MM.1S (cell line): Measurements from ENCODE around the gene ROR2.
"Not testable (repeated sequence)": the region's sequence is repeated elsewhere in the genome, so short reads cannot be mapped to it uniquely, and the experiment has no call there.

Experiments used
- DNase-seq: peaks from one replicate; pipeline ENCODE4 v3.0.0-alpha.2; 2015
- H2AFZ ChIP-seq: fragments of 300-600 bp; sonication (generic); 2 replicates; pipeline ENCODE4 v1.6.0; 2016; ENCODE audit warnings: antibody characterized with exemption, low read length
- H3F3A ChIP-seq: fragments of 300-600 bp; sonication (generic); 2 replicates; pipeline ENCODE4 v1.6.1; 2016; ENCODE audit warnings: mild to moderate bottlenecking, antibody characterized with exemption, low read length, moderate library complexity, mixed read lengths; ENCODE audit not compliant: insufficient read depth
- H3K27ac ChIP-seq: fragments of 300-600 bp; sonication (generic); 2 replicates; pipeline ENCODE4 v1.5.1; 2016; ENCODE audit warnings: mild to moderate bottlenecking, low read length
- H3K27me3 ChIP-seq: fragments of 300-600 bp; sonication (generic); replicated peaks from 2 replicates; pipeline ENCODE4 v1.6.0; 2016; ENCODE audit warnings: low read length; ENCODE audit not compliant: insufficient read depth
- H3K36me3 ChIP-seq: fragments of 300-600 bp; sonication (generic); replicated peaks from 2 replicates; pipeline ENCODE4 v1.6.1; 2016; ENCODE audit warnings: mild to moderate bottlenecking, low read length, mixed read lengths; ENCODE audit not compliant: insufficient read depth
- H3K4me1 ChIP-seq: fragments of 300-600 bp; sonication (generic); 2 replicates; pipeline ENCODE4 v1.6.1; 2016; ENCODE audit warnings: low read length, mixed read lengths
- H3K4me2 ChIP-seq: fragments of 300-600 bp; sonication (generic); 2 replicates; pipeline ENCODE4 v1.6.0; 2016; ENCODE audit warnings: low read depth, low read length
- H3K4me3 ChIP-seq: fragments of 300-600 bp; sonication (generic); 2 replicates; pipeline ENCODE4 v1.5.1; 2016; ENCODE audit warnings: low read length, mixed read lengths
- H3K79me2 ChIP-seq: fragments of 300-600 bp; sonication (generic); 2 replicates; pipeline ENCODE4 v1.6.1; 2016; ENCODE audit warnings: mixed run types, low read length, mixed read lengths
- H3K9ac ChIP-seq: fragments of 300-600 bp; sonication (generic); 2 replicates; pipeline ENCODE4 v1.6.1; 2016; ENCODE audit warnings: low read length, mixed read lengths
- H3K9me2 ChIP-seq: fragments of 300-600 bp; sonication (generic); replicated peaks from 2 replicates; pipeline ENCODE4 v1.6.1; 2016; ENCODE audit warnings: mild to moderate bottlenecking, low read length, mixed read lengths; ENCODE audit not compliant: insufficient read depth
- H3K9me3 ChIP-seq: fragments of 300-600 bp; sonication (generic); replicated peaks from 2 replicates; pipeline ENCODE4 v1.6.1; 2016; ENCODE audit warnings: mild to moderate bottlenecking, low read length, mixed read lengths; ENCODE audit not compliant: insufficient read depth
- H4K20me1 ChIP-seq: fragments of 300-600 bp; sonication (generic); 2 replicates; pipeline ENCODE4 v1.6.1; 2016; ENCODE audit warnings: mild to moderate bottlenecking, low read length, moderate library complexity, mixed read lengths; ENCODE audit not compliant: insufficient read depth
- EZH2 ChIP-seq: fragments of 300-600 bp; sonication (generic); optimal IDR thresholded peaks from 2 replicates; pipeline ENCODE3; 2017; ENCODE audit warnings: low read depth, mild to moderate bottlenecking, antibody characterized with exemption, low read length, mixed read lengths
- EZH2phosphoT487 ChIP-seq: fragments of 300-600 bp; sonication (generic); IDR thresholded peaks from 2 replicates; pipeline ENCODE4 v1.6.1; 2018; ENCODE audit warnings: antibody characterized with exemption, low read length
- TF ChIP-seq, protein P1 (sequence below): fragments of 300-600 bp; sonication (generic); IDR thresholded peaks from 2 replicates; pipeline ENCODE4 v1.5.1; 2016; ENCODE audit warnings: antibody characterized with exemption, low read length, mixed read lengths

The ROR2 gene

DNA sequence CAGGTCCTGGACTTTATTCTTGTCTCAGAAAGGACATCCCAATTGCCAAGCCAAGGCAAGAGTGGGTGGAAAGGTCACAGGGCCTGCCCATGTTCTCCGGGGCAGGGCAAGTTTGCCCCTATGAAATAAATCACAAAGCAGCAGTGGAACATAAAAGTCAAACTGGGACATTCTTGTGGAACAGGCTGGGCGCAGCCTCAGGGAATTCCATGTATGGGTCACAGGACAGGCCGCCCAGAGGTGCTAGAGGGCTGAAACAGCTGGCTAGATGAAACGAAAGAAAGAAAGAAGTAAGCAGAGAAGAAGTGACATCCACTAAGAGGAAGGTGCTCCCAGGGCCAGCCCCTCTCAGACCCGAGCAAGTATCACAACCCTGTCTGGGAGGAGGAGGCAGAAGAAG lies 307.3 kb downstream of the ROR2 start:
- Histone ChIP-seq H3K4me2 (no peak overlapping the region), H3K9me2 (no peaks in the 10 kb centered on the region), H3K4me1 (peaks cover 13% of the 10 kb centered on the region; the same call in 1 of the 2 replicates), H3K79me2 (no peaks in the 10 kb centered on the region), H3K27me3 (no peaks in the 10 kb centered on the region), H3K27ac (no peak overlapping the region), H3K9ac (no peak overlapping the region), H3K4me3 (no peak overlapping the region), H4K20me1 (no peaks in the 10 kb centered on the region), H3F3A (no peaks in the 10 kb centered on the region), H3K36me3 (no peaks in the 10 kb centered on the region), H2AFZ (no peak overlapping the region), H3K9me3 (no peaks in the 10 kb centered on the region)
- no peak for TF ChIP-seq EZH2
- TF ChIP-seq EZH2phosphoT487 = no peak
- TF ChIP-seq, protein P1, sequence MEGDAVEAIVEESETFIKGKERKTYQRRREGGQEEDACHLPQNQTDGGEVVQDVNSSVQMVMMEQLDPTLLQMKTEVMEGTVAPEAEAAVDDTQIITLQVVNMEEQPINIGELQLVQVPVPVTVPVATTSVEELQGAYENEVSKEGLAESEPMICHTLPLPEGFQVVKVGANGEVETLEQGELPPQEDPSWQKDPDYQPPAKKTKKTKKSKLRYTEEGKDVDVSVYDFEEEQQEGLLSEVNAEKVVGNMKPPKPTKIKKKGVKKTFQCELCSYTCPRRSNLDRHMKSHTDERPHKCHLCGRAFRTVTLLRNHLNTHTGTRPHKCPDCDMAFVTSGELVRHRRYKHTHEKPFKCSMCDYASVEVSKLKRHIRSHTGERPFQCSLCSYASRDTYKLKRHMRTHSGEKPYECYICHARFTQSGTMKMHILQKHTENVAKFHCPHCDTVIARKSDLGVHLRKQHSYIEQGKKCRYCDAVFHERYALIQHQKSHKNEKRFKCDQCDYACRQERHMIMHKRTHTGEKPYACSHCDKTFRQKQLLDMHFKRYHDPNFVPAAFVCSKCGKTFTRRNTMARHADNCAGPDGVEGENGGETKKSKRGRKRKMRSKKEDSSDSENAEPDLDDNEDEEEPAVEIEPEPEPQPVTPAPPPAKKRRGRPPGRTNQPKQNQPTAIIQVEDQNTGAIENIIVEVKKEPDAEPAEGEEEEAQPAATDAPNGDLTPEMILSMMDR = no peak
- DNase-seq = no peak

DNA sequence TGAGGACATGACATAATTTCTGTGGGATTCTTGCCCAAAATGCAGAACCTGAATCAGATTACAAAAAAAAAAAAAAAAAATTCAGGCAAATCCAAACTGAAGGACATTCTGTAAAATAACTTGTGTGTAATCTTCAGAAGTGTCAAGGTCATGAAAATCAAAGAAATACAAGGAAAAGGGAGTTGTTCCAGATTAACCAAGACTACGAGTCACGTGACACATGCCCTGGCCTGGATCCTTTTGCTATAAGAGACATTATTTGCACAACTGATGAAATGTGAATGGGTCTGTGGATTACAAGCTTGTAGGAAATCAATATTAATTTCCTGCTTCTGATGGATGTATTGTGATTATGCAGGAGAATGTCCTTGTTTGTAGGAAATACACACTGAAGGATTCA lies 309.6 kb downstream of the ROR2 start:
- H3K27ac ChIP-seq = no peak overlapping the region
- peaks cover 13% of the 10 kb centered on the region; the same call in 1 of the 2 replicates for H3K4me1 ChIP-seq
- TF ChIP-seq EZH2phosphoT487 (no peak), EZH2 (no peak)
- TF ChIP-seq, protein P1 = no peak
- H3K9me2 ChIP-seq = no peaks in the 10 kb centered on the region
- H3K4me3 ChIP-seq = no peak overlapping the region
- H3F3A ChIP-seq = no peaks in the 10 kb centered on the region
- no peak overlapping the region for H3K4me2 ChIP-seq
- no peak for DNase-seq
- H2AFZ ChIP-seq = no peak overlapping the region
- no peaks in the 10 kb centered on the region for H3K27me3 ChIP-seq
- H3K9me3 ChIP-seq = no peaks in the 10 kb centered on the region
- H4K20me1 ChIP-seq = no peaks in the 10 kb centered on the region
- H3K9ac ChIP-seq = no peak overlapping the region
- no peaks in the 10 kb centered on the region for H3K79me2 ChIP-seq
- H3K36me3 ChIP-seq = no peaks in the 10 kb centered on the region

DNA sequence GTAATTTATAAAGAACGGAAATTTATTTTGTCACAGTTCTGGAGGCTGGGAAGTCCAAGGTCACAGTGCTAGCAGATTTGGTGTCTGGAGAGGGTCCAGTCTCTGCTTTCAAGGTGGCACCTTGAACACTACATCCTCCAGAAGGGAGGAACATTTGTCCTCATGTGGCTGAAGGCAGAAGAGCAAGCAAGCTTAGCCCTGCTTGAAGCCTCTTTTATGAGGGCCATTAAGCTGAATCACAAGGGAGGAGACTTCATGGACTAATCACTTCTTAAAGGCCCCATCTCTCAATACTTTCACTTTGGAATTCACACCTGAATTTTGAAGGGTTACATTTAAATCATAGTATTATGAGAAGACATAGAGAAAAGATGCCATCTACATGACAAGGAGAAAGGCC lies 311.0 kb downstream of the ROR2 start:
- H3K9ac ChIP-seq = no peak overlapping the region
- no peak for TF ChIP-seq EZH2
- TF ChIP-seq EZH2phosphoT487 = no peak
- TF ChIP-seq, protein P1 = no peak
- H3K4me3 ChIP-seq = no peak overlapping the region
- no peaks in the 10 kb centered on the region for H3K79me2 ChIP-seq
- no peaks in the 10 kb centered on the region for H4K20me1 ChIP-seq
- no peaks in the 10 kb centered on the region for H3K36me3 ChIP-seq
- no peak for DNase-seq
- H3K4me2 ChIP-seq = no peak overlapping the region
- peaks cover 13% of the 10 kb centered on the region; the same call in 1 of the 2 replicates for H3K4me1 ChIP-seq
- H3F3A ChIP-seq = no peaks in the 10 kb centered on the region
- H3K9me2 ChIP-seq = no peaks in the 10 kb centered on the region
- no peaks in the 10 kb centered on the region for H3K27me3 ChIP-seq
- H2AFZ ChIP-seq = no peak overlapping the region
- H3K9me3 ChIP-seq = no peaks in the 10 kb centered on the region
- H3K27ac ChIP-seq = no peak overlapping the region

DNA sequence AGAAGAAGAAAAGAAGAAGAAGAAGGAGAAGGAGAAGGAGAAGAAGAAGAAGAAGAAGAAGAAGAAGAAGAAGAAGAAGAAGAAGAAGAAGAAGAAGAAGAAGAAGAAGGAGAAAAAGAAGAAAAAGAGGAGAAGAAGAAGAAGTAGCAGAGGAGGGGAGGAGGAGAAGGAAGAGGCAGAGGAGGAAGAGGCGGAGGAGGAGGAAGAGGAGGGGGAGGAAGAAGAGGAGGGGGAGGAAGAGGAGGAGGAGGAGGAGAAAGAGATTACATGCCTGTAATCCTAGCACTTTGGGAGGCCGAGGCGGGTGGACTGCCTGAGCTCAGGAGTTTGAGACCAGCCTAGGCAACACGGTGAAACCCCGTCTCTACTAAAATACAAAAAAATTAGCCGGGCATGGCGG lies 315.2 kb downstream of the ROR2 start:
- not testable (repeated sequence) for H3K4me1 ChIP-seq, H2AFZ ChIP-seq, H3K36me3 ChIP-seq, H3K9me3 ChIP-seq, H3K27me3 ChIP-seq, H3K9ac ChIP-seq, H3K4me2 ChIP-seq, H4K20me1 ChIP-seq, H3K4me3 ChIP-seq, DNase-seq, H3F3A ChIP-seq, H3K27ac ChIP-seq, H3K79me2 ChIP-seq, H3K9me2 ChIP-seq
